HEK293 (cell line): ENCODE data around the gene NUP210.

Experiments
- MZF1 ChIP-seq: fragments of 450-650 bp; formaldehyde crosslinking; IDR thresholded peaks from 2 replicates; pipeline ENCODE4 v1.5.1; 2017; ENCODE audit warnings: missing biosample characterization, missing genetic modification characterization, borderline replicate concordance
- PRDM6 ChIP-seq: fragments of 450-650 bp; formaldehyde crosslinking; IDR thresholded peaks from 2 replicates; pipeline ENCODE4 v1.5.1; 2017; ENCODE audit warnings: missing biosample characterization, missing genetic modification characterization
- REST ChIP-seq: fragments of 450-650 bp; formaldehyde crosslinking; IDR thresholded peaks from 2 replicates; pipeline ENCODE4 v1.5.1; 2016; ENCODE audit warnings: missing biosample characterization, missing genetic modification characterization
- TCF7L2 ChIP-seq: IDR thresholded peaks from 2 replicates; pipeline ENCODE4 v1.6.1; 2011; ENCODE audit warnings: low read depth, mild to moderate bottlenecking, inconsistent platforms, low read length, moderate library complexity, borderline replicate concordance
- YY1 ChIP-seq: fragments of 450-650 bp; formaldehyde crosslinking; IDR thresholded peaks from 2 replicates; pipeline ENCODE4 v1.5.1; 2018; ENCODE audit warnings: missing biosample characterization, missing genetic modification characterization
- ZNF157 ChIP-seq: fragments of 450-650 bp; formaldehyde crosslinking; IDR thresholded peaks from 2 replicates; pipeline ENCODE4 v1.5.1; 2016; ENCODE audit warnings: missing biosample characterization, missing genetic modification characterization
- ZNF274 ChIP-seq, 2 experiments: fragments of 200-500 bp in 1 of 2; fragments of 450-650 bp in 1 of 2; sonication (Bioruptor generic) in 1 of 2; formaldehyde crosslinking in 1 of 2; IDR thresholded peaks; 2 replicates each; pipeline versions ENCODE4 v1.5.1 to v1.6.1; 2014 to 2016; ENCODE audit warnings: borderline replicate concordance in 1 of 2, inconsistent platforms in 1 of 2, low read length in 1 of 2, missing biosample characterization in 1 of 2, missing genetic modification characterization in 1 of 2
- ZNF473 ChIP-seq: fragments of 450-650 bp; formaldehyde crosslinking; IDR thresholded peaks from 2 replicates; pipeline ENCODE4 v1.5.1; 2017; ENCODE audit warnings: missing biosample characterization, missing genetic modification characterization
- ZNF48 ChIP-seq: fragments of 450-650 bp; formaldehyde crosslinking; IDR thresholded peaks from 2 replicates; pipeline ENCODE4 v1.5.1; 2016; ENCODE audit warnings: missing biosample characterization, missing genetic modification characterization
- ZNF549 ChIP-seq: fragments of 450-650 bp; IDR thresholded peaks from 2 replicates; pipeline ENCODE4 v1.5.1; 2018; ENCODE audit warnings: missing biosample characterization, missing genetic modification characterization, mild to moderate bottlenecking, inconsistent platforms, moderate library complexity
- ZNF629 ChIP-seq: fragments of 450-650 bp; formaldehyde crosslinking; IDR thresholded peaks from 2 replicates; pipeline ENCODE4 v1.5.1; 2017; ENCODE audit warnings: missing biosample characterization, missing genetic modification characterization
- TF ChIP-seq, protein P1 (sequence below): fragments of 450-650 bp; formaldehyde crosslinking; IDR thresholded peaks from 2 replicates; pipeline ENCODE4 v1.5.1; 2016; ENCODE audit warnings: missing biosample characterization, missing genetic modification characterization
- TF ChIP-seq, protein P2 (sequence below): fragments of 450-650 bp; formaldehyde crosslinking; IDR thresholded peaks from 2 replicates; pipeline ENCODE4 v1.5.1; 2017; ENCODE audit warnings: missing biosample characterization, mild to moderate bottlenecking, missing genetic modification characterization, moderate library complexity
- TF ChIP-seq, protein P3 (sequence below): fragments of 450-650 bp; formaldehyde crosslinking; IDR thresholded peaks from 2 replicates; pipeline ENCODE4 v1.5.1; 2016; ENCODE audit warnings: missing biosample characterization, missing genetic modification characterization

GRCh38 chr3:13339833-13340232 is 80.3 kb downstream of the NUP210 start:
- TF ChIP-seq ZNF48 (tag by site-specific recombination) (no peak), ZNF629 (tag by site-specific recombination) (no peak), PRDM6 (tag by site-specific recombination) (no peak), TCF7L2 (no peak), ZNF549 (tag by site-specific recombination) (no peak), REST (tag by site-specific recombination) (no peak), ZNF157 (no peak), YY1 (tag by site-specific recombination) (no peak), MZF1 (tag by site-specific recombination) (no peak), ZNF274 (IDR thresholded peaks at IDR 0.05; ENCODE audit: low read length) (no peak), ZNF274 (tag by site-specific recombination; IDR thresholded peaks at IDR 0.05; ENCODE audit: borderline replicate concordance) (no peak), ZNF473 (no peak)
- TF ChIP-seq, protein P1, sequence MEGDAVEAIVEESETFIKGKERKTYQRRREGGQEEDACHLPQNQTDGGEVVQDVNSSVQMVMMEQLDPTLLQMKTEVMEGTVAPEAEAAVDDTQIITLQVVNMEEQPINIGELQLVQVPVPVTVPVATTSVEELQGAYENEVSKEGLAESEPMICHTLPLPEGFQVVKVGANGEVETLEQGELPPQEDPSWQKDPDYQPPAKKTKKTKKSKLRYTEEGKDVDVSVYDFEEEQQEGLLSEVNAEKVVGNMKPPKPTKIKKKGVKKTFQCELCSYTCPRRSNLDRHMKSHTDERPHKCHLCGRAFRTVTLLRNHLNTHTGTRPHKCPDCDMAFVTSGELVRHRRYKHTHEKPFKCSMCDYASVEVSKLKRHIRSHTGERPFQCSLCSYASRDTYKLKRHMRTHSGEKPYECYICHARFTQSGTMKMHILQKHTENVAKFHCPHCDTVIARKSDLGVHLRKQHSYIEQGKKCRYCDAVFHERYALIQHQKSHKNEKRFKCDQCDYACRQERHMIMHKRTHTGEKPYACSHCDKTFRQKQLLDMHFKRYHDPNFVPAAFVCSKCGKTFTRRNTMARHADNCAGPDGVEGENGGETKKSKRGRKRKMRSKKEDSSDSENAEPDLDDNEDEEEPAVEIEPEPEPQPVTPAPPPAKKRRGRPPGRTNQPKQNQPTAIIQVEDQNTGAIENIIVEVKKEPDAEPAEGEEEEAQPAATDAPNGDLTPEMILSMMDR (tag by site-specific recombination) = no peak
- TF ChIP-seq, protein P2, sequence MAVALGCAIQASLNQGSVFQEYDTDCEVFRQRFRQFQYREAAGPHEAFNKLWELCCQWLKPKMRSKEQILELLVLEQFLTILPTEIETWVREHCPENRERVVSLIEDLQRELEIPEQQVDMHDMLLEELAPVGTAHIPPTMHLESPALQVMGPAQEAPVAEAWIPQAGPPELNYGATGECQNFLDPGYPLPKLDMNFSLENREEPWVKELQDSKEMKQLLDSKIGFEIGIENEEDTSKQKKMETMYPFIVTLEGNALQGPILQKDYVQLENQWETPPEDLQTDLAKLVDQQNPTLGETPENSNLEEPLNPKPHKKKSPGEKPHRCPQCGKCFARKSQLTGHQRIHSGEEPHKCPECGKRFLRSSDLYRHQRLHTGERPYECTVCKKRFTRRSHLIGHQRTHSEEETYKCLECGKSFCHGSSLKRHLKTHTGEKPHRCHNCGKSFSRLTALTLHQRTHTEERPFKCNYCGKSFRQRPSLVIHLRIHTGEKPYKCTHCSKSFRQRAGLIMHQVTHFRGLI (tag by site-specific recombination) = no peak
- TF ChIP-seq, protein P3, sequence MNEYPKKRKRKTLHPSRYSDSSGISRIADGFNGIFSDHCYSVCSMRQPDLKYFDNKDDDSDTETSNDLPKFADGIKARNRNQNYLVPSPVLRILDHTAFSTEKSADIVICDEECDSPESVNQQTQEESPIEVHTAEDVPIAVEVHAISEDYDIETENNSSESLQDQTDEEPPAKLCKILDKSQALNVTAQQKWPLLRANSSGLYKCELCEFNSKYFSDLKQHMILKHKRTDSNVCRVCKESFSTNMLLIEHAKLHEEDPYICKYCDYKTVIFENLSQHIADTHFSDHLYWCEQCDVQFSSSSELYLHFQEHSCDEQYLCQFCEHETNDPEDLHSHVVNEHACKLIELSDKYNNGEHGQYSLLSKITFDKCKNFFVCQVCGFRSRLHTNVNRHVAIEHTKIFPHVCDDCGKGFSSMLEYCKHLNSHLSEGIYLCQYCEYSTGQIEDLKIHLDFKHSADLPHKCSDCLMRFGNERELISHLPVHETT (tag by site-specific recombination) = no peak
